Uterus (tissue), 2 donors: ENCODE results near the gene PPP4R1.

ENCODE experiments used
- POLR2A ChIP-seq, 2 donors: fragments of 450-650 bp; IDR thresholded peaks; one replicate each; pipeline ENCODE4 v1.6.1; 2016; ENCODE audit warnings: antibody characterized with exemption in 2 of 2, mild to moderate bottlenecking in 1 of 2, moderate library complexity in 1 of 2
- TF ChIP-seq, protein P1 (sequence below), 4 experiments: fragments of 200-600 bp in 2 of 4; fragments of 450-650 bp in 2 of 4; sonication (generic) in 2 of 4; IDR thresholded peaks; one replicate each; pipeline ENCODE4 v1.5.1; 2016 to 2019; ENCODE audit warnings: antibody characterized with exemption in 4 of 4, mild to moderate bottlenecking in 2 of 4, moderate library complexity in 1 of 4

GRCh38 chr18:9539283-9539682 is 75.1 kb downstream of the PPP4R1 start:
- TF ChIP-seq POLR2A (IDR thresholded peaks at IDR 0.05): no peak
- TF ChIP-seq, protein P1, sequence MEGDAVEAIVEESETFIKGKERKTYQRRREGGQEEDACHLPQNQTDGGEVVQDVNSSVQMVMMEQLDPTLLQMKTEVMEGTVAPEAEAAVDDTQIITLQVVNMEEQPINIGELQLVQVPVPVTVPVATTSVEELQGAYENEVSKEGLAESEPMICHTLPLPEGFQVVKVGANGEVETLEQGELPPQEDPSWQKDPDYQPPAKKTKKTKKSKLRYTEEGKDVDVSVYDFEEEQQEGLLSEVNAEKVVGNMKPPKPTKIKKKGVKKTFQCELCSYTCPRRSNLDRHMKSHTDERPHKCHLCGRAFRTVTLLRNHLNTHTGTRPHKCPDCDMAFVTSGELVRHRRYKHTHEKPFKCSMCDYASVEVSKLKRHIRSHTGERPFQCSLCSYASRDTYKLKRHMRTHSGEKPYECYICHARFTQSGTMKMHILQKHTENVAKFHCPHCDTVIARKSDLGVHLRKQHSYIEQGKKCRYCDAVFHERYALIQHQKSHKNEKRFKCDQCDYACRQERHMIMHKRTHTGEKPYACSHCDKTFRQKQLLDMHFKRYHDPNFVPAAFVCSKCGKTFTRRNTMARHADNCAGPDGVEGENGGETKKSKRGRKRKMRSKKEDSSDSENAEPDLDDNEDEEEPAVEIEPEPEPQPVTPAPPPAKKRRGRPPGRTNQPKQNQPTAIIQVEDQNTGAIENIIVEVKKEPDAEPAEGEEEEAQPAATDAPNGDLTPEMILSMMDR (IDR thresholded peaks at IDR 0.05): no peak
